ENCODE data around the gene CYB5D1. TPM values are rescaled to one million over a fixed set of nuclear protein-coding genes. Genes with fewer than 3 reads are reported as not detected.

The CYB5D1 gene
- polyA plus RNA-seq, 1 donor from 2014 or later: 30.4 TPM

GRCh38 chr17:7887038-7887481, 29.3 kb downstream of the CYB5D1 start:
- Histone ChIP-seq H3K27ac (ENCODE audit: low read length) (peak overlapping the region; percentile 99), H2AFZ (ENCODE audit: low read depth, low read length) (no peak overlapping the region), H3K9me2 (ENCODE audit: insufficient read depth, low read length) (no peaks in the 10 kb centered on the region), H3K9me3 (ENCODE audit: low read length) (no peaks in the 10 kb centered on the region), H3K27me3 (ENCODE audit: insufficient read depth, low read depth, low read length) (no peaks in the 10 kb centered on the region), H3K79me2 (replicated peaks; ENCODE audit: insufficient read depth, low read length) (peaks cover 61% of the 10 kb centered on the region), H4K20me1 (ENCODE audit: insufficient read depth) (no peaks in the 10 kb centered on the region), H3K4me2 (ENCODE audit: low read length) (peak overlapping the region; percentile 93), H3K4me3 (ENCODE audit: low read length) (peak overlapping the region; percentile 100), H3F3A (ENCODE audit: insufficient read depth, low read length, poor library complexity, severe bottlenecking) (peaks cover 12% of the 10 kb centered on the region), H3K36me3 (ENCODE audit: insufficient read depth, low read length) (no peaks in the 10 kb centered on the region), H3K9ac (ENCODE audit: low read length) (peak overlapping the region; percentile 100)
- TF ChIP-seq REST (IDR thresholded peaks at IDR 0.05; ENCODE audit: borderline replicate concordance): peak; percentile 70
- peak; percentile 64 for TF ChIP-seq POLR2AphosphoS5 (IDR thresholded peaks at IDR 0.05)
- no peak for TF ChIP-seq MXI1 (conservative IDR thresholded peaks at IDR 0.05; ENCODE audit: poor library complexity, severe bottlenecking)
- peak; percentile 83 for TF ChIP-seq EP300 (conservative IDR thresholded peaks at IDR 0.05; ENCODE audit: poor library complexity, severe bottlenecking)
- no peak for TF ChIP-seq EZH2 (IDR thresholded peaks at IDR 0.05; ENCODE audit: borderline replicate concordance, insufficient read depth, low read length, poor library complexity, severe bottlenecking)
- peak; percentile 45 for TF ChIP-seq RAD21 (conservative IDR thresholded peaks at IDR 0.05)
- peak; percentile 51 for TF ChIP-seq CTCF (IDR thresholded peaks at IDR 0.05; ENCODE audit: poor library complexity, severe bottlenecking)
- peak; percentile 61 for TF ChIP-seq TAF1 (IDR thresholded peaks at IDR 0.05; ENCODE audit: low read depth)
- peak; percentile 56 for TF ChIP-seq SMC3 (conservative IDR thresholded peaks at IDR 0.05; ENCODE audit: poor library complexity)

GRCh38 chr17:7887482-7888183, 29.8 kb downstream of the CYB5D1 start:
- no peaks in the 10 kb centered on the region for H3K36me3 ChIP-seq (ENCODE audit: insufficient read depth, low read length)
- H2AFZ ChIP-seq (ENCODE audit: low read depth, low read length): peak overlapping the region; percentile 48
- peaks cover 62% of the 10 kb centered on the region for H3K79me2 ChIP-seq (replicated peaks; ENCODE audit: insufficient read depth, low read length)
- H3K9me2 ChIP-seq (ENCODE audit: insufficient read depth, low read length): no peaks in the 10 kb centered on the region
- peak overlapping the region; percentile 99 for H3K27ac ChIP-seq (ENCODE audit: low read length)
- peak overlapping the region; percentile 69 for H3K4me2 ChIP-seq (ENCODE audit: low read length)
- H3K27me3 ChIP-seq (ENCODE audit: insufficient read depth, low read depth, low read length): no peaks in the 10 kb centered on the region
- H3K4me3 ChIP-seq (ENCODE audit: low read length): peak overlapping the region; percentile 100
- peaks cover 10% of the 10 kb centered on the region for H3F3A ChIP-seq (ENCODE audit: insufficient read depth, low read length, poor library complexity, severe bottlenecking)
- no peaks in the 10 kb centered on the region for H3K9me3 ChIP-seq (ENCODE audit: low read length)
- H4K20me1 ChIP-seq (ENCODE audit: insufficient read depth): no peaks in the 10 kb centered on the region
- H3K9ac ChIP-seq (ENCODE audit: low read length): peak overlapping the region; percentile 100
- TF ChIP-seq EP300 (conservative IDR thresholded peaks at IDR 0.05; ENCODE audit: poor library complexity, severe bottlenecking) (peak; percentile 51), MXI1 (conservative IDR thresholded peaks at IDR 0.05; ENCODE audit: poor library complexity, severe bottlenecking) (peak; percentile 62), POLR2AphosphoS5 (IDR thresholded peaks at IDR 0.05) (peak; percentile 72), CTCF (IDR thresholded peaks at IDR 0.05; ENCODE audit: poor library complexity, severe bottlenecking) (no peak), TAF1 (IDR thresholded peaks at IDR 0.05; ENCODE audit: low read depth) (peak; percentile 7), SMC3 (conservative IDR thresholded peaks at IDR 0.05; ENCODE audit: poor library complexity) (no peak)

All from neural cell (in vitro differentiated cells).